ENCODE data around the gene ABCC1. TPM values are rescaled to one million over a fixed set of nuclear protein-coding genes. Genes with fewer than 3 reads are reported as not detected.

The ABCC1 gene
- total and polyA plus RNA-seq, 2 donors (not counting 1 experiment from before 2014, with no cell fraction given): 54.1 to 178 TPM

- Histone ChIP-seq H4K20me1 (ENCODE audit: control insufficient read depth, extremely low read depth, insufficient read depth, low read length) (peaks cover 2% of the 10 kb centered on the region), H2AFZ (ENCODE audit: low read length) (no peak overlapping the region), H3K9me3 (ENCODE audit: control insufficient read depth, insufficient read depth, low read depth, low read length) (no peaks in the 10 kb centered on the region), H3K27ac (ENCODE audit: insufficient read depth, low read length) (peak overlapping the region; percentile 1), H3K4me1 (ENCODE audit: control insufficient read depth, extremely low read depth, insufficient read depth, low read length) (peaks cover 6% of the 10 kb centered on the region), H3K36me3 (ENCODE audit: control insufficient read depth, insufficient read depth, low read length) (no peaks in the 10 kb centered on the region), H3K4me2 (ENCODE audit: extremely low read depth, insufficient read depth, low read length) (no peak overlapping the region), H3K4me3 (replicated peaks in 1 of 4; ENCODE audit: control extremely low read depth in 1 of 4, insufficient read depth in 1 of 4, low read depth in 3 of 4, low read length in 4 of 4) (no peak overlapping the region), H3K27me3 (ENCODE audit: control insufficient read depth, insufficient read depth, low read length) (no peaks in the 10 kb centered on the region), H3K9ac (ENCODE audit: insufficient read depth, low read length) (no peak overlapping the region), H3K79me2 (ENCODE audit: control insufficient read depth, insufficient read depth, low read length) (peaks cover 93% of the 10 kb centered on the region)
- DNase-seq (ENCODE audit: low read depth in 2 of 2): no peak
- TF ChIP-seq CTCF (conservative IDR thresholded peaks at IDR 0.05 in 1 of 2, IDR thresholded peaks at IDR 0.05 in 1 of 2; ENCODE audit: low read depth in 1 of 2, low read length in 2 of 2) (no peak), EZH2 (IDR thresholded peaks at IDR 0.05; ENCODE audit: low read length, missing control alignments) (no peak)
These were observed 12.2 kb downstream of the ABCC1 start for GRCh38 chr16:15961571-15962090.

GRCh38 chr16:15963307-15963910 is 14.0 kb downstream of the ABCC1 start:
- H3K4me3 ChIP-seq (replicated peaks in 1 of 4; ENCODE audit: control extremely low read depth in 1 of 4, insufficient read depth in 1 of 4, low read depth in 3 of 4, low read length in 4 of 4): no peak overlapping the region
- no peak overlapping the region for H3K27ac ChIP-seq (ENCODE audit: insufficient read depth, low read length)
- peaks cover 2% of the 10 kb centered on the region for H3K36me3 ChIP-seq (ENCODE audit: control insufficient read depth, insufficient read depth, low read length)
- no peak for DNase-seq (ENCODE audit: low read depth in 2 of 2)
- H3K4me1 ChIP-seq (ENCODE audit: control insufficient read depth, extremely low read depth, insufficient read depth, low read length): peaks cover 13% of the 10 kb centered on the region
- H2AFZ ChIP-seq (ENCODE audit: low read length): no peak overlapping the region
- peaks cover 2% of the 10 kb centered on the region for H4K20me1 ChIP-seq (ENCODE audit: control insufficient read depth, extremely low read depth, insufficient read depth, low read length)
- no peak overlapping the region for H3K9ac ChIP-seq (ENCODE audit: insufficient read depth, low read length)
- H3K9me3 ChIP-seq (ENCODE audit: control insufficient read depth, insufficient read depth, low read depth, low read length): no peaks in the 10 kb centered on the region
- no peak overlapping the region for H3K4me2 ChIP-seq (ENCODE audit: extremely low read depth, insufficient read depth, low read length)
- no peaks in the 10 kb centered on the region for H3K27me3 ChIP-seq (ENCODE audit: control insufficient read depth, insufficient read depth, low read length)
- TF ChIP-seq CTCF (conservative IDR thresholded peaks at IDR 0.05 in 1 of 2, IDR thresholded peaks at IDR 0.05 in 1 of 2; ENCODE audit: low read depth in 1 of 2, low read length in 2 of 2): no peak
- TF ChIP-seq EZH2 (IDR thresholded peaks at IDR 0.05; ENCODE audit: low read length, missing control alignments): no peak
- peaks cover 91% of the 10 kb centered on the region for H3K79me2 ChIP-seq (ENCODE audit: control insufficient read depth, insufficient read depth, low read length)

- H3K36me3 ChIP-seq (ENCODE audit: control insufficient read depth, insufficient read depth, low read length): peaks cover 6% of the 10 kb centered on the region
- H3K27me3 ChIP-seq (ENCODE audit: control insufficient read depth, insufficient read depth, low read length): no peaks in the 10 kb centered on the region
- no peaks in the 10 kb centered on the region for H3K9me3 ChIP-seq (ENCODE audit: control insufficient read depth, insufficient read depth, low read depth, low read length)
- peaks cover 15% of the 10 kb centered on the region for H3K4me1 ChIP-seq (ENCODE audit: control insufficient read depth, extremely low read depth, insufficient read depth, low read length)
- H3K4me2 ChIP-seq (ENCODE audit: extremely low read depth, insufficient read depth, low read length): peak overlapping the region; percentile 17
- H3K27ac ChIP-seq (ENCODE audit: insufficient read depth, low read length): peak overlapping the region; percentile 57
- TF ChIP-seq EZH2 (IDR thresholded peaks at IDR 0.05; ENCODE audit: low read length, missing control alignments) (no peak), CTCF (conservative IDR thresholded peaks at IDR 0.05 in 1 of 2, IDR thresholded peaks at IDR 0.05 in 1 of 2; ENCODE audit: low read depth in 1 of 2, low read length in 2 of 2) (no peak)
- no peak overlapping the region for H3K4me3 ChIP-seq (replicated peaks in 1 of 4; ENCODE audit: control extremely low read depth in 1 of 4, insufficient read depth in 1 of 4, low read depth in 3 of 4, low read length in 4 of 4)
- H3K79me2 ChIP-seq (ENCODE audit: control insufficient read depth, insufficient read depth, low read length): peaks cover 91% of the 10 kb centered on the region
- peaks cover 2% of the 10 kb centered on the region for H4K20me1 ChIP-seq (ENCODE audit: control insufficient read depth, extremely low read depth, insufficient read depth, low read length)
- DNase-seq (ENCODE audit: low read depth in 2 of 2): no peak
- H3K9ac ChIP-seq (ENCODE audit: insufficient read depth, low read length): no peak overlapping the region
- H2AFZ ChIP-seq (ENCODE audit: low read length): no peak overlapping the region
These were observed 17.0 kb downstream of the ABCC1 start for GRCh38 chr16:15966420-15966819.
